Ascending aorta (tissue), 2 donors: ENCODE results near the gene CDKL4. TPM values are rescaled to one million over a fixed set of nuclear protein-coding genes. Genes with fewer than 3 reads are reported as not detected.

Experiments used
- DNase-seq, 2 donors: peaks; one replicate each; pipeline ENCODE4 v3.0.0-alpha.2; 2019; ENCODE audit warnings: low spot score in 2 of 2
- H3K27ac ChIP-seq, 2 donors: fragments of 200-600 bp; sonication (generic); one replicate each; pipeline ENCODE4 v1.5.1; 2016 to 2017; ENCODE audit warnings: mild to moderate bottlenecking in 1 of 2
- H3K27me3 ChIP-seq: fragments of 200-600 bp; sonication (generic); one replicate; pipeline ENCODE4 v1.5.1; 2017
- H3K36me3 ChIP-seq, 2 donors: fragments of 200-600 bp; sonication (generic); one replicate each; pipeline ENCODE4 v1.5.1; 2016
- H3K4me1 ChIP-seq, 2 donors: fragments of 200-600 bp; sonication (generic); one replicate each; pipeline ENCODE4 v1.5.1; 2016 to 2017; ENCODE audit warnings: mild to moderate bottlenecking in 1 of 2
- H3K4me3 ChIP-seq, 2 donors: fragments of 200-600 bp; sonication (generic); one replicate each; pipeline ENCODE4 v1.5.1; 2016 to 2017; ENCODE audit warnings: mild to moderate bottlenecking in 1 of 2
- H3K9me3 ChIP-seq, 2 donors: fragments of 200-600 bp; sonication (generic); one replicate each; pipeline ENCODE4 v1.5.1; 2016
- CTCF ChIP-seq, 3 experiments: fragments of 200-600 bp in 2 of 3; fragments of 450-650 bp in 1 of 3; sonication (generic) in 2 of 3; IDR thresholded peaks; one replicate each; pipeline ENCODE4 v1.5.1; 2016 to 2019; ENCODE audit warnings: antibody characterized with exemption in 3 of 3, mild to moderate bottlenecking in 1 of 3, moderate library complexity in 1 of 3
- intact Hi-C: fragments of 100-400 bp; cut with DNase I; formaldehyde crosslinking; loops from one replicate; pipeline ENCODE4 v1.15.1; 2023
- total RNA-seq: library from RNA; depleted of rRNA; stranded (reverse); fragments of >200 nt; gene quantifications from one replicate; pipeline ENCODE4 v1.1.0, GENCODE V29; 2016

CDKL4 gene
- total RNA-seq, 1 donor from 2014 or later, result 2.0 TPM

GRCh38 chr2:39264733-39265132 lies 21.0 kb upstream of the CDKL4 start:
- Histone ChIP-seq H3K27ac (no peak overlapping the region), H3K9me3 (no peaks in the 10 kb centered on the region), H3K27me3 (no peaks in the 10 kb centered on the region), H3K36me3 (peaks cover 14 to 27% of the 10 kb centered on the region in 2 donors), H3K4me3 (no peak overlapping the region), H3K4me1 (peaks cover 0 to 6% of the 10 kb centered on the region in 2 donors)
- no peak for DNase-seq
- no peak for TF ChIP-seq CTCF (IDR thresholded peaks at IDR 0.05)
- intact Hi-C loops, result no loop called here

- peaks cover 32 to 52% of the 10 kb centered on the region in 2 donors for H3K36me3 ChIP-seq
- no peak for DNase-seq
- no peaks in the 10 kb centered on the region for H3K27me3 ChIP-seq
- no peak overlapping the region for H3K4me3 ChIP-seq
- no peak for TF ChIP-seq CTCF (IDR thresholded peaks at IDR 0.05)
- H3K27ac ChIP-seq, result no peak overlapping the region
- no peaks in the 10 kb centered on the region for H3K4me1 ChIP-seq
- intact Hi-C loops, result no loop called here
- H3K9me3 ChIP-seq, result no peaks in the 10 kb centered on the region
These were observed 16.3 kb upstream of the CDKL4 start for GRCh38 chr2:39260087-39260486.

- no peak for TF ChIP-seq CTCF (IDR thresholded peaks at IDR 0.05)
- H3K4me3 ChIP-seq, result no peak overlapping the region
- no peaks in the 10 kb centered on the region for H3K4me1 ChIP-seq
- no peaks in the 10 kb centered on the region for H3K27me3 ChIP-seq
- DNase-seq, result no peak
- H3K36me3 ChIP-seq, result peaks cover 30 to 66% of the 10 kb centered on the region in 2 donors
- H3K9me3 ChIP-seq, result no peaks in the 10 kb centered on the region
- H3K27ac ChIP-seq, result no peak overlapping the region
- intact Hi-C loops, result no loop called here
These were observed 12.3 kb upstream of the CDKL4 start for GRCh38 chr2:39256040-39256439.

GRCh38 chr2:39252888-39253518 lies 9.2 kb upstream of the CDKL4 start:
- H3K4me1 ChIP-seq, result no peaks in the 10 kb centered on the region
- H3K36me3 ChIP-seq, result peaks cover 27 to 47% of the 10 kb centered on the region in 2 donors
- TF ChIP-seq CTCF (IDR thresholded peaks at IDR 0.05), result no peak
- intact Hi-C loops, result no loop called here
- H3K9me3 ChIP-seq, result no peaks in the 10 kb centered on the region
- DNase-seq, result no peak
- H3K27ac ChIP-seq, result no peak overlapping the region
- H3K27me3 ChIP-seq, result no peaks in the 10 kb centered on the region
- no peak overlapping the region for H3K4me3 ChIP-seq

- intact Hi-C loops, result no loop called here
- H3K36me3 ChIP-seq, result peaks cover 4 to 9% of the 10 kb centered on the region in 2 donors
- no peak for TF ChIP-seq CTCF (IDR thresholded peaks at IDR 0.05)
- H3K27ac ChIP-seq, result no peak overlapping the region
- H3K27me3 ChIP-seq, result no peaks in the 10 kb centered on the region
- no peaks in the 10 kb centered on the region for H3K9me3 ChIP-seq
- no peaks in the 10 kb centered on the region for H3K4me1 ChIP-seq
- DNase-seq, result no peak
- no peak overlapping the region for H3K4me3 ChIP-seq
These were observed 3.8 kb upstream of the CDKL4 start for GRCh38 chr2:39247512-39248043.
